HEK293T (cell line): Measurements from ENCODE around the gene UBE2QL1.

ENCODE experiments used
- ARNT ChIP-seq: fragments of 450-650 bp; IDR thresholded peaks from 2 replicates; pipeline ENCODE4 v1.6.1; 2017; ENCODE audit warnings: mild to moderate bottlenecking
- BHLHE40 ChIP-seq: fragments of 450-650 bp; IDR thresholded peaks from 2 replicates; pipeline ENCODE4 v1.6.1; 2016; ENCODE audit warnings: mild to moderate bottlenecking, moderate library complexity, borderline replicate concordance
- CTBP1 ChIP-seq: fragments of 450-650 bp; IDR thresholded peaks from 2 replicates; pipeline ENCODE4 v1.6.1; 2016; ENCODE audit warnings: borderline replicate concordance
- FOXK2 ChIP-seq: fragments of 450-650 bp; IDR thresholded peaks from 2 replicates; pipeline ENCODE4 v1.6.1; 2016; ENCODE audit warnings: mild to moderate bottlenecking
- L3MBTL2 ChIP-seq: fragments of 450-650 bp; conservative IDR thresholded peaks from 2 replicates; pipeline ENCODE4 v1.6.1; 2016; ENCODE audit warnings: mild to moderate bottlenecking
- LEF1 ChIP-seq: fragments of 450-650 bp; IDR thresholded peaks from 2 replicates; pipeline ENCODE4 v1.6.1; 2017; ENCODE audit warnings: mild to moderate bottlenecking, borderline replicate concordance
- NFRKB ChIP-seq: fragments of 450-650 bp; IDR thresholded peaks from 2 replicates; pipeline ENCODE4 v1.6.1; 2016; ENCODE audit warnings: mild to moderate bottlenecking, moderate library complexity
- SP1 ChIP-seq: fragments of 450-650 bp; IDR thresholded peaks from 2 replicates; pipeline ENCODE4 v1.6.1; 2017
- SUZ12 ChIP-seq: fragments of 450-650 bp; IDR thresholded peaks from 2 replicates; pipeline ENCODE4 v1.6.1; 2016; ENCODE audit warnings: mild to moderate bottlenecking

DNA sequence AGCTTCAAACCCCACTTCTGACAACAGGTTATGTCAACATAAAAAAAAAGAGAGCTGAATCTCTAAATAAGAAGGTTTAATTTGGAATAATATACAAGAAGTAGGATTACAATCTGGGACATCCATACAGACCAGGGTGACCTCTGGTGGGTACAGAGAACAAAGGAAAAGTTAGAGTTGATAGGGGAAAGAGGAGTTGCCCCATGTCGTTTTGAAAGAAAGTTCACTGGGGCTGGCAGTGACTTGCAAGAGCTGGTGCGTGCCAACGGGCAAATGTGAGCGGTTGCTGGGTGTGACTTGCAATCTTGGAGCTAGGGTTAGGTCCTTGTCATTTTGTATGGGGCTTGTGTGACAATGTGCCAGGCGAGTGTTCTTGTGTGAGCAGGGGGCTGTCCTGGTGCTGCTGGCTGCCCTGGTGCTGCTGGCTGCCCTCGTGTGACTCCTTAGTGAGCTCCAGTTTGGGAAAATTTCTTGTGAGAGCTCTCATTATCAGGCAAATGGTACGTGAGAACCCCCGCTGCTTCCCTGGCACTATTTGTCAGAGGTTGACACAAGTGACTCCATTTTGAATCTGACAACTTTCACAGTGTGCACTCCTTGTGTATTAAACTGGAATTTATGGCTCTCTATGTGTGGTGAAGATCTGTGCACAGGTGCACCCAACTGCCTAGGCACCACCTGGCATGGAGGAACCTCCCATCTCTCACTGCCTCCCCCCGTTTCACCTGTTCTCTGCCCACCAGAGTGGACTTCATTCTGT lies 69.8 kb downstream of the UBE2QL1 start:
- no peak for TF ChIP-seq BHLHE40
- TF ChIP-seq L3MBTL2: no peak
- no peak for TF ChIP-seq ARNT
- no peak for TF ChIP-seq SP1
- no peak for TF ChIP-seq FOXK2
- TF ChIP-seq NFRKB: no peak
- no peak for TF ChIP-seq SUZ12
- TF ChIP-seq CTBP1: no peak
- TF ChIP-seq LEF1: no peak
